HG03469 (cell line): ENCODE data around the gene NFKBIB.
A peak's percentile ranks its signal among the peaks of the same experiment; 100 is the strongest.
"Not testable (repeated sequence)": the region's sequence is repeated elsewhere in the genome, so short reads cannot be mapped to it uniquely, and the experiment has no call there.

ENCODE experiments used
- ATAC-seq: cut with Tn5 transposase; IDR thresholded peaks from one replicate; pipeline ENCODE4 v1.9.1; 2021; ENCODE audit warnings: mild to moderate bottlenecking, moderate library complexity, moderate number of reproducible peaks; ENCODE audit not compliant: unreplicated experiment

NFKBIB gene, protein sequence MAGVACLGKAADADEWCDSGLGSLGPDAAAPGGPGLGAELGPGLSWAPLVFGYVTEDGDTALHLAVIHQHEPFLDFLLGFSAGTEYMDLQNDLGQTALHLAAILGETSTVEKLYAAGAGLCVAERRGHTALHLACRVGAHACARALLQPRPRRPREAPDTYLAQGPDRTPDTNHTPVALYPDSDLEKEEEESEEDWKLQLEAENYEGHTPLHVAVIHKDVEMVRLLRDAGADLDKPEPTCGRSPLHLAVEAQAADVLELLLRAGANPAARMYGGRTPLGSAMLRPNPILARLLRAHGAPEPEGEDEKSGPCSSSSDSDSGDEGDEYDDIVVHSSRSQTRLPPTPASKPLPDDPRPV

DNA sequence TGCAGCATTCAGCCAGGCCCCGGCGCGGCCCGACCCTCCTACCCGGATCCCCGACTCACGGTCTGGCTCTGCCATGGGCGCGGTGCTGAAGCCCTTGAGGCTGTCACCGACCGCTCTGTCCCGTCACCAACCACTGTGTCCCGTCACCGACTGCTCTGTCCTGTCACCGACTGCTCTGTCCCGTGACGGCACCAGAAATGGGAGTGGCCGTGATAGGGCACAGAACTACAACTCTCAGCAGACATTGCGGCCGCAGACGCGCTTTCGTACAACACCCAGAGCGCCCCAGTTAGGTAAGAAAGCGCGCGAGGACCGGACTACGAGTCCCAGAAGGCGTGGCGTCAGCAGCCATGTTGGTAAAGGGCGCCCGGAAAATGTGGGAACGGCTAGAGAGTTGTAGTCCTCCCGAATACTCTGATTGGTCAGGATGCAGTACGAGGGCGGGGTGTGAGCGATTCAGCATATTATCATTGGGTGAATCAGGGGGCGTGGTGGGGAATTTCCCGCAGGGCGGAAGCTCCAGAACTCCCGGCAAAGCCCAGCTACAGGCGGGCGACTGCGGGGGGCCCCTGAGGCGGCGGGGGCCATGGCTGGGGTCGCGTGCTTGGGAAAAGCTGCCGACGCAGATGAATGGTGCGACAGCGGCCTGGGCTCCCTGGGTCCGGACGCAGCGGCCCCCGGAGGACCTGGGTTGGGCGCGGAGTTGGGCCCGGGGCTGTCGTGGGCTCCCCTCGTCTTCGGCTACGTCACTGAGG is at the start of gene NFKBIB, which contains the start of gene SIRT2:
NFKBIB (plus strand) TSS at position 523 of the 755 bp plus-strand sequence; CDS start at position 587, 64 bp downstream.
SIRT2 (minus strand) TSS at position 172 of the 755 bp plus-strand sequence; CDS start at position 75, 97 bp downstream.
- peak; percentile 69 for ATAC-seq

DNA sequence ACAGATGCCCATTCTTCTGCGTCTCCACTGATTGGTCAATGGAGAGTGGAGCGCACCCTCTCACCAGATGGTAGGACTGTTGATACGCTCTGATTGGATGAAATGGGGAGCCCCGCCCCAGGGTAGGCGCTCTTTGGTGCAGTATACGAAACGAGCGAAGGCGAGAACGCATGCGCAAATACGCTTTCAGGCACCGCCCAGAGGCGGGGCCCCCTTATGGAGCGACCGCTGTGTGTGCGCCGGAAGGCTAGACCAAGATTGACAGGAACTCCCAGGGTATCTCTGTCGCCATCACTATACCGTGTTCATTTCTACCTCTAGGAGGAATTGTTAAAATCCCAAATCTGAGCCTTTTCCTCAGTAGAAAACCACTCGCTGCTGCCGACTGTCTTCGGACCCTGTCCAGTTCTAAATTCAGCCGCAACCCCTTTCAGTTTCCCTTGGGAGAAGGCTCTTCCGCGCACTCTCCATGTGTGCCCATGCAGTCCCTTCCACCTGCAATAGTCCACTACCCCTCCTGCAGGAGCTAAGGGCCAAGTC is 49.3 kb upstream of the NFKBIB start:
- ATAC-seq: peak; percentile 52

DNA sequence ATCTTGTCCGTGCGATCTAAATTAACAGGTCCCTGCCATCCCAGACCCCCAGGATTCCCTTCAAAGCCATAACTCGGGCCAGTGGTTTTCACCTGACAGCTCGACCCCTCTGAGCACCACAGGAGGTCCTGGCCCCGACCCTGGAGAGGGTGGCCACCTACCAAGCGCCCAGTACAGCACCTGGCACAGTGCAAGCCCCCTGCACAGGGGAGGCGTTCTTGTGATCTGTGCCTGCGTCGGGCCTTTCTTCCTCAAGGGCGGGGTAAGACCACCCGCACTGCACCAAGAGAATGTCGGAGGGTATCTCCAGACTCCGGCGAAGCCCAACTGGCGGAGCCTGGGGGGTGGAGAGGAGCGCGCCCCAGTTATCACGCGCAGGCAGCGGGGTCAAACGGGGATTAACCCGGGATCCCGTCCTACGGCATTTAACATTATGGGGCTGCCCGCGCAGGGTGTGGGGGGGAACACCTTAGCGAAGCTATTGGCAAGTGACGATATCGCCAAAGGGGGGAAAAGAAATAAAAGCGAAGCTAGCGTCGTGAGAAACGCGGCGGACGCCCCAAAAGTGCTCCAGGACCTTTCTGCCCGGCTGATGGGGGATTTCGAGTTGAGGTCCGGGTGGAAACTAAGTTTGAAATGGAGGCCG is 48.7 kb upstream of the NFKBIB start:
- no peak for ATAC-seq

DNA sequence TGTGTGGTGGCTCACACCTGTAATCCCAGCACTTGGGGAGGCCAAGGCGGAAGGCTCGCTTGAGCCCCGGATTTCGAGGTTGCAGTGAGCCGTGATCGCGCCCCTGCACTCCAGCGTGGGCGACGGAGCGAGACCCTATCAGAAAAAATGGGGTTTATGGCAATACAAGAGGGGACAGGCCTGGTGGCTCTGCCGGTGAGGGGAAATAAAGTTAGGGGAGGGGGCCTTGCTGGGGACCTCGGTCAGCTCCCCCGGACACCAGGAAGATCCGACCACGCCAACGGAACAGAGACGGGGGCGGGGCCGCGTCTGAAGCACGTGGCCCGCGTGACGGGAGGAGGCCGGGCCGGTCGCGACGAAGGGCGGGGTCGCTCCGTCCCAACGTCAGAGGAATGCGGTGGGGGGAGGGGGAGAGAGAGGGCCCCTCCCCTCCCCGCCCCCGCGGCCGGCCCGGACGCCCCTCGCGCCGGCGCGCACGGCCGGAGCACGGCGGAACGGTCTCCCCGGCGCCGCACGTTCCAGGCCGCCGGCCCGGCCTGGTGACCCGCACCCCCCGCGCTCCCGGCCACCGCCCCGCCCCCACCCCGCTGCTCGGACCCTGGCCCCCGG is 48.0 kb upstream of the NFKBIB start:
- no peak for ATAC-seq

DNA sequence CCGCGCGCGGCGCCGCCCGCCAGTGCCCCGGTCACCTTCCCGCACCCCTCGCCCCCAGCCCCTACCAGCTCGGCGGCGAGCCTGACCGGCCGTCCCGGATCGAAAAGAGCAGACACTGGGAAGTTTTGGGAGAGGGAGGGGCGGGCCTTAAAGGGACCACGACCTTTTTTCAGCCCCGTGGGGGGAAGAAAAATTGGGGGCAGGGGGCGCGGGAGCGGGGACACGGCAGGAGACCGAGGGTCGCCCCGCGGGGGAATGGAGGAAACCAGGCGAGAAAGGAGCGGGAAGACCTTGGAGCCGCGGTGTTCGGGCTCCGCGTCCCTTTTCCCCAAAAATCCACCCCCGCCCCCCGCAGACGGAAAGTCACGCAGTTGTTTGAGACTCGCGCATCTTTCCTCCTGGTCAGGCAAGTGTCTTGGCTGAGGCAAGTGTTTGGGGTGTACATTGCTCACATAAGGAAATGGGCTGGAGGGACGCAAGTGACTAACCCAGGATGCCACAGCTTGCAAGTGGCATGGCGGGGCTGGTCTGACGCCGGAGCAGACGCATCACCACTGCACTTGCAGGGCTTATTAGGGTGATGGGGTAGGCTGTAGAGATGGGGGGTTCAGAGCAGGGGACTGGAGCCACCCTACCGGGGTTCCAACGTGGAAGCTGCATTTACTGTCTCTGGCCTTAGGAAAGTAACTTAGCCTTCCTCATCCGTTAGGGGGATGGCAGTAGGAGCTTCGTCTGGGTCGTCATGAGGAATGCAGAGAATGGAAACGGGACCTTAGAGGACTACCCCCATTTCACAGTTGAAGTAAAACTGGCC is 47.3 kb upstream of the NFKBIB start:
- no peak for ATAC-seq

DNA sequence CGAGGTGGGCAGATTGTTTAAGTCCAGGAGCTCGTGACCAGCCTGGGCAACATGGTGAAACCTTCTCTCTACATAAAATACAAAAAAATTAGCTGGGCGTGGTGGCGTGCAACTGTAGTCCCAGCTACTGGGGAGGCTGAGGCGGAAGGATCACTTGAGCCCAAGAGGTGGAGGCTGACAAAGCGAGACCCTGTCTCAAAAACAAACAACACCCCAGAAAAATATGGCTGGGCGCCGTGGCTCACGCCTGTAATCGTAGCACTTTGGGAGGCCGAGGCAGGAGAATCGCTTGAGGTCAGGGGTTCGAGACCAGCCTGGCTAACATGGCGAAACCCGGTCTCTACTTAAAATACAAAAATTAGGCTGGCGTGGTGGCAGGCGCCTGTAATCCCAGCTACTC is 46.6 kb upstream of the NFKBIB start:
- ATAC-seq: no peak

DNA sequence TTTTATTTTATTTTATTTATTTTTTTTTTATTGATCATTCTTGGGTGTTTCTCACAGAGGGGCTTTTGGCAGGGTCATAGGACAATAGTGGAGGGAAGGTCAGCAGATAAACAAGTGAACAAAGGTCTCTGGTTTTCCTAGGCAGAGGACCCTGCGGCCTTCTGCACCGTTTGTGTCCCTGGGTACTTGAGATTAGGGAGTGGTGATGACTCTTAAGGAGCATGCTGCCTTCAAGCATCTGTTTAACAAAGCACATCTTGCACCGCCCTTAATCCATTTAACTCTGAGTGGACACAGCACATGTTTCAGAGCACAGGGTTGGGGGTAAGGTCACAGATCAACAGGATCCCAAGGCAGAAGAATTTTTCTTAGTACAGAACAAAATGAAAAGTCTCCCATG is 44.8 kb upstream of the NFKBIB start:
- not testable (repeated sequence) for ATAC-seq

DNA sequence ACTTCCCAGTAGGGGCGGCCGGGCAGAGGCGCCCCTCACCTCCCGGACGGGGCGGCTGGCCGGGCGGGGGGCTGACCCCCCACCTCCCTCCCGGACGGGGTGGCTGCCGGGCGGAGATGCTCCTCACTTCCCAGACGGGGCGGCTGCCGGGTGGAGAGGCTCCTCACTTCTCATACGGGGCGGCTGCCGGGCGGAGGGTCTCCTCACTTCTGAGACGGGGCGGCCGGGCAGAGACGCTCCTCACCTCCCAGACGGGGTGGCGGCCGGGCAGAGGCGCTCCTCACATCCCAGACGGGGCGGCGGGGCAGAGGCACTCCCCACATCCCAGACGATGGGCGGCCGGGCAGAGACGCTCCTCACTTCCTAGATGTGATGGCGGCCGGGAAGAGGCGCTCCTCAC is 44.0 kb upstream of the NFKBIB start:
- not testable (repeated sequence) for ATAC-seq

DNA sequence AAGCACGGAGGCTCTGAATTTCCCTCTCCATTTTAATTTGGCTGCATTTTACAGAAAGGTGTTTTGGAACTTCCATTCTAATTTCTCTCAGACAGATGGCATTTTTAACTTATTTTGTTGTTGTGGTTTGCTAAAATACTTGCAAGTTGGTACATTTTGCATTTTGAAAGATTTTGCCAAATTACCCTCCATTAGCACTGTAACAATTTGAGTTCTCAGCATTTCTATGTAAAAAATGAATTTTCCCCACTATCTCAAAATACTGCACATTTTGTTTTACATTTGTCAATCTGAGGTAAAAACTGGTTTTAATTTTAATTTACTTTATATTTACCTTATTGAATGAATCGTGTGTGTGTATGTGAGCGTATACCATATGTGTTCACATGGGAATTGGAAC is 43.0 kb upstream of the NFKBIB start:
- ATAC-seq: no peak

DNA sequence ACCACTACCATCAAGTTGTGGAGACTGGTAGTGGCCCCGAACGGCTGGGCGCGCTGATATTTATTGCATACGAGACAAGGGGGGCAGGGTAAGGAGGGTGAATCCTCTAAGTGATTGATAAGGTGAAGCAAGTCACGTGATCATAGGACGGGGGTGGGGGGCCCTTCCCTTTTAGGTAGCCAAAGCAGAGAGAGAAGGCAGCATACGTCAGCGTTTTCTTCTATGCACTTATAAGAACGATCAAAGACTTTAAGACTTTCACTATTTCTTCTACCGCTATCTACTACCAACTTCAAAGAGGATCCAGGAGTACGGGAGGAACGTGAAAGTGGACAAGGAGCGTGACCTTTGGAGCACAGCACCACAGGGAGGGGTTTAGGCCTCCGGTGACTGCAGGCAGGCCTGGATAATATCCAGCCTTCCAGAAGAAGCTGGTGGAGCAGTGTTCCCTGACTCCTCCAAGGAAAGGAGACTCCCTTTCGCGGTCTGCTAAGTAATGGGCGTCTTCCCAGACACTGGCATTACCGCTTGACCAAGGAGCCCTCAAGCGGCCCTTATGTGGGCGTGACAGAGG is 40.1 kb upstream of the NFKBIB start:
- not testable (repeated sequence) for ATAC-seq

DNA sequence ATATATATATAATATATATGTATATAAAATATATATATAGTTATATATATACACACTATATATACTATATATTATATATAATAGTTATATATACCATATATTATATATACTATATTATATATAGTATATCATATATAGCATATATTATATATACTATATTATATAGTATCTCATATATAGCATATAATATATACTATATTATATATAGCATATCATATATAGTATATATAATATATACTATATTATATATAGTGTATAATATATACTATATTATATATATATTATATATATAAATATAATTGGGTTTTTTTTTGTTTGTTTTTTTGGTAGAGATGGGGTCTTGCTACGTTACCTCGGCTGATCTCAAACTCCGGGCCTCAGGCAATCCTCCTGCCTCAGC is 38.4 kb upstream of the NFKBIB start:
- ATAC-seq: no peak

DNA sequence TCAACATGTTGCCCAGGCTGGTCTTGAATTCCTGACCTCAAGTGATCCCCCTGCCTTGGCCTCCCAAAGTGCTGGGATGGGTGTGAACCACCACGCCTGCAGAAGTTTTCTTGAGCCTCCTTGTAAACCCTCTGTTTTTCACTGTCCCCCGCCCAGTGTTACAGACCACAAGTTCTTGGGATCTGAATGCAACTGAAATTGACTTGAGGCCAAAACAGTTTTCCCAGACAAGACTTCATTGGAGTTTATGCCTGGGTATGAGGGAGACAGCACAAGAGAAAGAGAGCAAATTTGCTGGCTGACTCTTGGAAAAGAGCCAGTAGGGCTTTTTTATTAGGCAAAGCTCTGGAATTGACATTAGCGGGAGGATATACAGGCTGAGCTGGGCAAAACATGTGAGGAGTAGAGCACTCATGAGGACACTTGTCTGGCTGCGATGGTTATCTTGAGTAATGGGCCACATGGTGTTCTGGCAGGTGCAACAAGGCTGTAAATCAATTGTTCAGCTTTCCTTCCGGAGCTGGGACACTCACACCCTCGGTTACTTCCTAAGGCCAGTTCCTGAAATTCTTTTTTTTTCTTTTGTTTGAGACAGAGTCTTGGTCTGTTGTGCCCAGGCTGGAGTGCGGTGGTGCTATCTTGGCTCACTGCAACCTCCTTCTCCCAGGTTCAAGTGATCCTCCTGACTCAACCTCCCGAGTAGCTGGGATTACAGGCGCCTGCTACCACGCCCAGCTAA is 37.3 kb upstream of the NFKBIB start:
- ATAC-seq: no peak

DNA sequence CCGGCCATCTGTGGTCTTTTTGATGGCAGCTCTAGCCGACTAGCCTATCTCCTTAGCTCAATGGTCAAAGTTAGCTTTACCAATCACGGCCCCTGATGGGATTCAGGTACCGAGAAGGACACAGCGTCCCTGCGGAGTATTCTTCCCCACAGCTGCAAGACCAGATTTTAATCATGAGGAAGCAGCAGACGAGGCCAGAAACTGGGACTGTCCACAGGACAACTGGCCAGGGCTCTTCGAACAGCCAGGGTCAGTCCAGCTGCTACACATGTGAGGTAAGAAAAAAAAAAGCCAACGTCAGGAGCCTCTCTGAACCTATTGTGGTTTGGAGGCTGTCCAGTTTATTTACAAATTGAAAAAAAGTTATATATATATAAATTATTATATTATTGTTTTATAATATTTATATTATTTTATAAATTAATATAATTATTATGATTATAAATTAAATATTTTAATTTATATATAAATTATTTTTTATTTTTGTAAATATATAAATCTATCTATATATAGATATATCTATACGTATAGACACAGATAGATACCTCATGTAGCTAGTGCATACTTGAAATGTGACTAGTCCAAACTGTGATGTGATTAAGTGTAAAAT is 32.5 kb upstream of the NFKBIB start:
- ATAC-seq: no peak

DNA sequence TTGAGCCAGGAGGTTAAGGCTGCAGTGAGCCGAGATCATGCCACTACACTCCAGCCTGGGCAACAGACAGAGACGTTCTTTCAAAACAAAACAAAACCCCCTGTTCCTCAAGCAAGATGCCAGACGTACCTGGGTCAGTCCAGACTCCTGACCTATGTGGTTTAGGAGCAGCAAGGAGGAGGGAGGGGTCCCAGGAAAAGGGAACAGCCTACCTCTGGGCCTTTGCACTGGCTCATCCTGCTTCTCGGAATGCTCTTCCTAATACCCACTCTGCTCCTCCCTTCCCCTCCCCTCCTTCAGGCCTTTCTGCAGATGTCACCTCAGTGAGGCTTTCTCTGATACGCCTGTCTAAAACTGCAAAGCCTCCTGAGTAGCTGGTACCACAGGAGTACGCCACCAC is 31.2 kb upstream of the NFKBIB start:
- ATAC-seq: no peak

DNA sequence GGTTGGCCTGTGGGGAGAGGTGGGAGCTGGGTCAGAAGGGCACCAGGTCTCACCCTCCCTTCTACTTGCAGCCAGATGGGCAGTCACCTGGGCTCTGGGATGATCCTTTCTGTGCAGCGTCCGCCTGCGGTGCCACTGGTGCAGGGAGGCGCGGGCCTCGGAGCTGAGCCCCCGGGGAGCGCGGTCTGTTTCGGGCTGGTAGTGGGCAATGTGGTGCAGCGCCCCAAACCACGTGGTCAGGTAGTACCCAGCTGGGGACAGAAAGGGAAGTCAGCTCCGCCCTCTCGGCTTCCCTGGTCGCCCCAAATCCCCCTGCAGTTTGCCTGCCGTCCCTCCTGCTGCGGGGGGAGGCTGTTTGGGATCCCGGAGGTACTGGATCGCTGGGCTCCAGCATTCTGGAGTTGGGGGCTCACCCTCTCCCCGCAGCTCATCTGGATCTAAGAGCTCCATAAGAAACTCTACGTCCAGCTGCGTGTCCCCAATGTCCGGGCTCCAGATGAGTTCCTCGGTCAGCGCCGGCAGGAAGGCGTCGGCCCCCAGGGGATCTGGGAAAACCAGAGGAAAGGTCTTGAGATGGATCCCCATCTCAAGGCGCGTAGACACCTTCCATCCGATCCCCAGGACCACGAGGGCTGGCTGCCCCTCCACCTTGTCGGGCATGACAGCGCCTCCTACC is 30.5 kb upstream of the NFKBIB start:
- ATAC-seq: no peak

DNA sequence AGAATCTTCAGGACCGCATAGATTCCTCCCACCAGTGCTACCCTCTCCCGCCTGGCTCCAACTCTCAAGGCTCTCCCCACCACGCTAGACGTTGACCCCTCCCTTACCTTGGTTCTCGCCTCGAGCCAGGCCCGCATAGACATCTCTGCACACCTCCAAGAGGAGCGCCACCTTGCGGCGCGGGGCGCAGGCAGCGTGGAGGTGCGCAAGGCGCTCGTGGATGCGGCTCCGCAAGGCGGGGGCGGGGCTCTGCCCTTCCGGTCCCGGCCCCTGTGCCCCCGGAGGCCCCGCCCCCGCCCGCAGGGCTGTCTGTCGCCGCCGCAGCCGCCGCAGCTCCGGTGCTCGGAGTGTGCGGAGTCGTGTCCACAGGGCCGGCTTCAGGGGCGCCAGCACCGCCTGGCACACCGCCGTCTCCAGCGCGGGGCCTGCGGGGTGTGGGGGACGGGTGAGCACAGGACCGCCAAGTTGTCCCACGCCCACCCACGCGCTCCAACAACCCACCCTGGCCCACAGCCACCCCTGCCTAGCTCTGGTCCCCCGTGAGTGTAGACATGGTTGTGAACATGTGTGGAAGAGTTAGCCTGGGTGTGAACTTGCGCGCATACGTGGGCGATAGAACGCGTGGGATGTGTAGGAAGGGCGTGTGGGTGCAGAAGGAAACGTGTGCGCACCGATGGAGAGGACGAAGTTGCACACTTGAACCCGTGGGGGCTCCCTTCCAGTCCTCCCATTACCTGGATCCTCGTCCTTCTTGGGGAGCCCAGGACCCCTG is 29.7 kb upstream of the NFKBIB start:
- no peak for ATAC-seq

DNA sequence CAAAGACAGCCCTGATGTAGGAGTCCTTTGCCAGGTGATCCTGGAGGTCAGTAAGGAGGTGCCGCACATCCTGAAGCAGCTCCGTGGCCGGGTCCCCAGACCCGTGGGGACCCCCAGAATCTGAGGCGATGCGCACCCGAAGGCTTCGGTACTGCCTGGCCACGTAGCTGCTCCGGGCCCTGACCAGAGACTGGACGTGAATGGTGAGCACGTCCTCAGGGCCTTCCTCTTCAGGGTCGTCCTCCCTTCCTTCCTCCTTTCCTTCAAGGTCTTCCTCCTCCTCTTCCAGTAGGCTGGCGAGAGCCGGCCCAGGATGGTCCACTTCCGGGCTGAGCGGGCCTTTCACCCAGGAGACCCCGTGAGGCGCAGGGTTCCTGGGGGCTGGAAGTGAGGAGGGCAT is 29.2 kb upstream of the NFKBIB start:
- ATAC-seq: no peak
